ENCODE results near the gene PPP1R27.

DNA sequence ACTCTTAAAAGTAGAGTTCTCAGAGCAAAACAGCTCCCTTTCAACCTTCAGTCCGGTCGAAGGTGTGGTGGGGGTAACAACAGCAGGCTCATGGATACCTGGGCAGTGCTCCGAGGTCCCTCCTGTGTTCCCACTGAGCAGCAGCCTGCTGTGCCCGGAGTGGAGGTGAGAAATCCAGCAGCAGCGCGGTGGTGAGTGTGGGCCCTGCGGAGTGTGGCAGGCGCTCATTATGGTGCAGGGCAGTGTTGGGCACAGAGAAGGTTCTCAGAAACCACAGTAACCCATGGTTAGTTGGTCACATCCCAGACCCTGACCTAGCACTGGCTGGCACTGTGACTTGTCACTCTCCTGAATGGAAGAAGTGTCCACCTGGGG, 30.5 kb upstream of the PPP1R27 start:
- TF ChIP-seq CTCF (optimal IDR thresholded peaks at IDR 0.05 in 1 of 3, IDR thresholded peaks at IDR 0.05 in 1 of 3, conservative IDR thresholded peaks at IDR 0.05 in 1 of 3; ENCODE audit: extremely low read depth in 1 of 3, insufficient read depth in 2 of 3, low read length in 3 of 3) (no peak), EZH2 (IDR thresholded peaks at IDR 0.05; ENCODE audit: low read length) (no peak)

All from keratinocyte (primary cell).